Mononuclear cell (primary cell): Measurements from ENCODE around the gene GLIS1. TPM values are rescaled to one million over a fixed set of nuclear protein-coding genes. Genes with fewer than 3 reads are reported as not detected.

Source experiments
- H3K27me3 ChIP-seq: 2 replicates; pipeline ENCODE4 v1.6.0; 2011; ENCODE audit warnings: low read length, control low read depth; ENCODE audit not compliant: insufficient read depth
- H3K4me1 ChIP-seq: 2 replicates; pipeline ENCODE4 v1.5.1; 2011; ENCODE audit warnings: mild to moderate bottlenecking, low read length, control low read depth; ENCODE audit not compliant: insufficient read depth
- H3K4me3 ChIP-seq: 2 replicates; pipeline ENCODE4 v1.5.1; 2011; ENCODE audit warnings: mild to moderate bottlenecking, low read length, moderate library complexity
- H3K9me3 ChIP-seq: 2 replicates; pipeline ENCODE4 v1.5.1; 2011; ENCODE audit warnings: low read depth, mild to moderate bottlenecking, control low read depth, low read length
- total RNA-seq: library from RNA; depleted of rRNA; stranded (reverse); fragments of >200 nt; gene quantifications from one replicate; pipeline ENCODE4 v1.2.3, GENCODE V29; 2012

The GLIS1 gene
- total RNA-seq, 1 donor = not detected

DNA sequence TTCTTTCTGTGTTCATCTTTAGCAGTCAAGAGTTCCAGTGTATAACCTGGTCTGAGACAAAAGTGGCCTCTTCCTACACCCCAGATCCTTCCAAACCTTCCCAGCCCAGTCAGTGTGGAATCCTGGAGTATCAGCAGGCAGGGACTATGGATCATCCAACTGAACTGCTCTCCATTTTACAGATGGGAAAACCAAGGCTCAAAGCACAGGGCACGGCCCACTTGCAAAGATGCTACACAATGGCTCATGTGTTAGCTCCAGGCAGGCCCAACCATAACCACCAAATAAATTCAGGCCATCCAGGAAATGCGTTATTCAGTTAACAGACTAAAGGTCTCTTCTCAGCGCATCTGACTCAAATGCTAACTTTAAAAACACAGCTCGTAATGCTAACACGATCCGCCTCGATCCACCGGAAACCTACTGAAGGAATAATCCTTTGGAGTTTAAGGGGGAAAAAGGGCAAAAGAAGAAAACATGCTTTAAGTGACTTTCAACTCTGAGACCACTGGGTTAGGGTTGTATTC is 7.1 kb downstream of the GLIS1 start:
- H3K4me3 ChIP-seq = no peak overlapping the region
- no peaks in the 10 kb centered on the region for H3K4me1 ChIP-seq
- peaks cover 17% of the 10 kb centered on the region for H3K27me3 ChIP-seq
- no peaks in the 10 kb centered on the region for H3K9me3 ChIP-seq

DNA sequence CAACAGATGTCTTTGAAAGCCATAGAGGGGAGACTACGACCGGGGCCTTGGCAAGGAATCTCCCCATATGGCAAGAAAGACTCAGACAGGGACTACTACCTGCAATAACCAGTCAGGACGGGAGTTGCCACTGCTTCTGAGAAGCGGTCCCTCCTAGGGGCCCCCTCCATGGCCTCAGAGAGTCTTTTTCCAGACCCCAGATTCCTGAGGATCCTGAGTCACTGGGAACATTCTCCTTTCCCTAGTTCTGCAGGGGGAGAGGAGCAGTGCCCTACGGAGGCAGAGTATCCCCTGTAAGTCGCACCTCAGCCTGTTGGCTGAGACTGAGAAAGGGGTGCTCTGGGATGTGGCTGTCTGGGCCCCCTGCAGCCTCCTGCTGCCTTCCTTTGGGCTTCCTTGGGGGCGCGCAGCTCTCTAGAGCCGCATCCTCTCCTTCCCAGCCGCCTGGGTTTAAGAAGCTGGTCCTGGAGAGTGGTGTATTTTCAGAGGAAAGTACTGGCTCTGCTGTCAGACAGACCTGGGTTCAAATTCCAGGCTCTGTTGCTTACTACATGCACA is 7.8 kb downstream of the GLIS1 start:
- Histone ChIP-seq H3K4me1 (no peaks in the 10 kb centered on the region), H3K27me3 (peaks cover 9% of the 10 kb centered on the region), H3K9me3 (no peaks in the 10 kb centered on the region), H3K4me3 (no peak overlapping the region)

DNA sequence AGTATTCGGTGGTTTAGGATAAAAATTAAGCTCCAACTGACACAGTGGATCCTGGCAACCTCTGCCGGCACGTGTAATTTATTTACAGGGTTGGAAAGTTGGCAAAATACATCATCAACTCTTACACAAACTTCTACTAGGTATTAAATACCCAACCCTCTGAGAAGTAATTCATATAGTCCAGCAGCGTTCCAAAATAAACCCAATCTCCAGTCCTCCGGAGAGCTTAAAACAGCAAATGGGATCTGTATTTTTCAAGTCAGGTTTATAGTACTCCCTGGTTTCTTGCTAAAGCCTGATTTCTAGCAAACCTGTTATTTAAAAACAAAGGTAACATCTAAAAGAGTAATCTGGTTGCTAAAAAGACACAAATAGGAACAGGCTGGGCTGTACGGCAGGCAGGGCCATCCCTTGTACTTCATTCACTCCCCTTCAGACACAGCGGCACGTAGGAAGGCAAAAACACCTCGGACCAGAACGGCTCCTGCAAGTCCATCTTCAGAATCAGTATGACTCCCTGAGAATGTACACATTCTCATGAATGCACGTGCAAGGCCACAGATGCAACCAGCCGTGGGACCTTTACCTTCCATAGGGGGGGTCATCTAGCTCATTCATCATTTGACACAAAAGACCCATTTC is 8.6 kb downstream of the GLIS1 start:
- Histone ChIP-seq H3K27me3 (peaks cover 2% of the 10 kb centered on the region), H3K4me3 (no peak overlapping the region), H3K9me3 (no peaks in the 10 kb centered on the region), H3K4me1 (no peaks in the 10 kb centered on the region)

DNA sequence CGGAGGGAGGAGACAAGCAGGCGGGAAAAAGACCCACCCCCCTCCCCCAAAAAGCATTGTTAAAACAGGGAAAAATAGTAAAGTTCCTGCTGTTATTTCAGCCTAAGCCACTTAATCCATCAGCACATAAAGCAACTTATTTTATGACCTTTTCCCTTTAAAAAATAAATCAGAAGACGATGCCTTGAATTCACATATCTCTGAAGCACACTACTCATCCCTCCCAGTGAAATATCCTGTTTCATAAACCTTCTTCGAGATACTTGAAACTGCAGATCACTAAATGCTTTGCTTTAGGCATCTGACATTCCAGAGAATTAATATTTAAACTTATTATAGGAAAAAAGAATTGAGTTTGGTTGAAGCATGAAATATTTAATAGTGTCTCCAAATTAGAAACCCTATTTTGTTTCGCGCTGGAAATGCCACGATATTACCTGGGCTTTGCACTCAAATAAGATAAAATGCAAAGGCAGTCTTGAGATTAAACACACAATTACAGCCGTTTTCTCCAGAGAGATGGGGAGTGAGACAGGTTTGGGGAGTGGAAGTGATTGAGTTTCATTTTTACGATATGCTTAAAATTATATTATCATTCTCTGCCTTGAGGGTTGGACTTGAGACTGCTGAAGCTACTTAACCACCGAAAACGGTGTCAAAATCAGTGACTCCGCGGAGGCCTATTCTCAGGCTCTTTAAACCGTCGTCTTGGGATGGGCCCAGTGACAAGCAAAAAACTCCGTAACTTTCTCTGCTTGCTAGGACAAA is 9.3 kb downstream of the GLIS1 start:
- Histone ChIP-seq H3K4me3 (no peak overlapping the region), H3K9me3 (no peaks in the 10 kb centered on the region)

DNA sequence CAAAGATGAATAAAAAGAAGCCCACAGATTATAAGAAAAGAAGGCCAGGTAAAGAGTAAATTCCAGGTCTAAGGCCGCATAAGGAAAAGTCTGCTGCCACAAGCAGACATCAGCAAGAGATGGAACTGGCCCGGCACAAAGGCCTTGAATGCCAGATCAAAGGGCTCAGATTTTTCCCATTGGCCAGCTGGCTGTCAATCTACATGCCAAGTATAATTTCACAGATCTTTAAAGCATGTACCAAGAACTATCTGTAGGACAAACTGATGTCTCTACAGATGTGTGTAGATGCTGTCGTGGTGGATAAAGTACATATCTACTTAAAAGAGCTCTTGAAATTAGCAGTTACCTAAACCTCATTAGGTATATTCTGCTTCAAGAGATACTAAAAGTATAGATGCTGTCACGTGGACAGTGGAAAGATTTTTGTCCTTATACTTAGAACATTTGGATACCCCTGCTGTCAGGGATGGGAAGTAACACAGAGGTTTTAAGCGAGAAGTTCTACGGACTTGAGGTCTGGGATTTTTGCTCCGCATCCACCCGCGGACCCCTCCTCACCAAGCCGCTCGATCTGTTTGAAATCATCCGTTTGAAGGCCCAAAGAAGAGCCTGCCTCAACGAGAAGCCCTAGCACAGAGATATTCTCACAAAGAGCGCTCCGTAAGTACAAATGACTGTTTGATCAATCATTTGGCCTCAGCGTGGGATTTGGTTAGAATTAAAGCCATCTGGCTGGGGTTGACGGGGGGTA is 10.1 kb downstream of the GLIS1 start:
- Histone ChIP-seq H3K4me1 (no peaks in the 10 kb centered on the region), H3K27me3 (no peaks in the 10 kb centered on the region), H3K4me3 (no peak overlapping the region), H3K9me3 (no peaks in the 10 kb centered on the region)

More for the DNA sequence above, 9.3 kb downstream of the GLIS1 start:
- no peaks in the 10 kb centered on the region for H3K27me3 ChIP-seq
- H3K4me1 ChIP-seq = no peaks in the 10 kb centered on the region

DNA sequence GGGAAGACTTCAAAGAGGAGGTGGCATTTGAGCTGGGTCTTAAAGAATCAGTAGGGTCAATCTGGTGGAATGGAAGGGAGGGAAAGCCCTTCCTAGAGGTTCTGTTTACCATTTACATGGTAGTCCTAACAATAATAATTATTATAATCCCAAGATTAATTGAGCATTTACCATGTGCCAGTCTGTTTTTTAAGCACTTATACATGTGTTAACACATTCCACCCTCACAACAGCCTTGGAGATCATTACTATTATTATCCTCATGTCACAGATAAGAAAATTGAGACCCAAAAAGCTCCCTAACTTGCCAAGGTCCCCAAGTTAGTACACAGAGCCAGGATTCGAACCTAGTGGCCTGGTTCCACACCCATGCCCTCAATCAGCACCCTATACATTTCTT is 10.8 kb downstream of the GLIS1 start:
- Histone ChIP-seq H3K27me3 (no peaks in the 10 kb centered on the region), H3K4me3 (no peak overlapping the region), H3K9me3 (no peaks in the 10 kb centered on the region), H3K4me1 (no peaks in the 10 kb centered on the region)

DNA sequence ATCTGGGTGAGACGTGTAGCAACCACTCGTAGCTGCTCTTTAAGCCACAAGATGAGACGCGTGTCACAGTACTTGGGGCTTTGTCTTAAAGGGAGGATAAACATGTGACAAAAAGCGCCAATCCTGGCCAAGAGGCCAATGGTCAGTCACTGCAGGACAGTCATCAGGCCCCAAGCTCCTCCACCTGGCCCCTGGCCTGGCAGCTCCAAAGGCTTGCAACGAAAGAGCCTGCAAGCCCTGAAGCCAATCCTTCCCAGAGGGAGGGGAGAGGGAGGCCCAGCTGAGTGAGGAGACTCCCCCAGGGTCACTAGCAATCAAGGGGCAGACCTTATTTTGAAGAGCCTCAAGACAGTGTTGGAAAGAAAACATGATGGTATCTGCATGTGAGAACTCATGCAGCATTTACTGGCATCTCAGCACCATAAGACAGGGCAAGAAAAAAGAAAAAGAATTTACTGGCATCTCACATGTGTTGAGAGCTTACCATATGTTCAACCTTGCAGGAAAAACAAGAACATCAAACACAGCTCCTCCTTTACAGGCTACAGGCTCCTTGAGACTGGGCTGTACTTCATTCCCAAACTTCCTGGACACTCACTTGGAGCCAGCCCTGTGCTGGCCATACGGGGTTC is 11.4 kb downstream of the GLIS1 start:
- Histone ChIP-seq H3K9me3 (no peaks in the 10 kb centered on the region), H3K4me3 (no peak overlapping the region), H3K4me1 (no peaks in the 10 kb centered on the region), H3K27me3 (no peaks in the 10 kb centered on the region)

DNA sequence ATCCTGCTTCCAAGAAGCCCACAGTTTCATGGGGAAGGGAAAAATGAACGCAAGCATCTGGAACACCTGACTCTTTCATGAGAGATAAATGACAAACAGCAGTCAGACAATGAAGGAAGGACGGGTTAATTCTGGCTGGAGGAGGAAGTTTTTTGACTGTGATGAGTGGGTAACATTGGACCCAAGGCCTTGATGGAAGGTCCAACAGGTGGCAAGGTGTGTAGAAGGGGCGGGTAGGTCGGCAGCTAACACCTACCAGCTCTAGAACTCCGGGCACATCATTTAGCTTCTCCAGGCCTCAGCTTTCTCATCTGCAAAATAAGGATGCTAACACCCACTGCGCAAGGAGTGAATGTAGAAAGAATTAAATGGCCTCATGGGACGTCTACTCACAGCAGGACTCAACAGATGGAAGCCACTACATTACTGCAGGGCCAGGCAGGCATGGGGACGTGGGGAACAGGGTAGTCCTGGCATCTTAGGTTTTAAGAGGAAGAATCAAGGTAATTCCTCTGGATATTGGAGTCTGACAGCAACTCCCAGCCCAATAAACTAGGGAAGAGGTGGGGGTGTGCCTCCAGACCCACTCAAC is 12.9 kb downstream of the GLIS1 start:
- Histone ChIP-seq H3K4me3 (no peak overlapping the region), H3K27me3 (no peaks in the 10 kb centered on the region), H3K4me1 (no peaks in the 10 kb centered on the region), H3K9me3 (no peaks in the 10 kb centered on the region)

DNA sequence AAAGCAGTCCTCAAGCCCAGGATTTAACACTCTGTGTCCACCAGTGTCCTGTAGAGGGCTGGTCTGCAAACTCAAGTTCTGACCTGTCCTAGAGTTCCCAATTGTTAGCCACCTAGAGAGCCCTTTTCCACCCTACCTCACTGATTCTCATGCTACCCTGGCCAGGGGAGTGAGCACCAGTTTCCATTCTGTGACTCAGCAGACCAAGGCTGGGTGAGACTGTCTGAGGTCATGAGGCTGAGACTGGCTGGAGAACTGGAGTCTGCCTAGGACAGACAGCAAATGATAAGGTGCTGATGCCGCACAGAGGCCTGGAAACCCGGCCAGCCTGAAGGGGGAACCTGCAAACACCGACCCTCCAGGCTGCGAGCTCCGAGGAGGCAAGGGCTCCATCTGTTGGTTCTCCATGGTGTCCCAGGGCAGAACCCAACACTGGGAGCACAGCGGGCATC is 13.7 kb downstream of the GLIS1 start:
- no peaks in the 10 kb centered on the region for H3K9me3 ChIP-seq
- no peaks in the 10 kb centered on the region for H3K27me3 ChIP-seq
- no peak overlapping the region for H3K4me3 ChIP-seq
- H3K4me1 ChIP-seq = no peaks in the 10 kb centered on the region

DNA sequence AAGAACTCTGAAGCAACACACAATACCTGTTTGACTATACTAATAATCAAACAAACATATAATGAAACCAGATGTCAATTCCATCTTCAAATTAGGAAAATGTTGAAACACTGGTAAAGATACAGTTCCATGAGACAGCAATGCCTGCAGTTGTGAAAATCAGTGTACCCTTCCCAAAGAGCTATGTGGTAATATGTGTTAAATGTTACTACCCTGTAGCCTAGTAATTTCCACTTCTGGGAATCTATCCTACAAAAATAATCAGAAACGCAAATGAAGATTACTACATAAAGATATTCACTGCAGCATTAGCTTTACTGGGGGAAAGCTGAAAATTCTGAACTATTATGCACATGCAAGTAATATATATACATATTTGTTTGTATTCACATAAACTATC is 16.9 kb downstream of the GLIS1 start:
- H3K4me3 ChIP-seq = no peak overlapping the region
- no peaks in the 10 kb centered on the region for H3K9me3 ChIP-seq
- H3K4me1 ChIP-seq = no peaks in the 10 kb centered on the region
- H3K27me3 ChIP-seq = no peaks in the 10 kb centered on the region

DNA sequence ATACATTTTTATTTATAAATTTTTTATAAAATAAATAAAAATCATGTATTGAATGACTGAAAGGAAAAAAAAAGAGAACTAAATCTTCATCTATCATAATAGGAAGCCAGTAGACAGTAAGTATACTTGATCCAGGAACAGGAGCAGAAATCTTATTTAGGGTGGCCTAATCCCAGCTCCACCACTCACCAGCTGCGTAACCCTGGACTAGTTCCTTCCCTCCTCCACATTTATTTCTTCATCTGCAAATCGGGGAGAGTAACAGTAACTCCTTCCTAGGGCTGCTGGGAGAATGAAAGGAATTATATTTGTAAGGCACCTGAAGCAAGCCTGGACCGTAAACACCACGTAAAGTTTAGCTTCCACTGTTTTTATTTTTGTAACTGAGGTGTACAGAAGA is 17.9 kb downstream of the GLIS1 start:
- H3K27me3 ChIP-seq = no peaks in the 10 kb centered on the region
- no peaks in the 10 kb centered on the region for H3K9me3 ChIP-seq
- H3K4me1 ChIP-seq = no peaks in the 10 kb centered on the region
- no peak overlapping the region for H3K4me3 ChIP-seq

DNA sequence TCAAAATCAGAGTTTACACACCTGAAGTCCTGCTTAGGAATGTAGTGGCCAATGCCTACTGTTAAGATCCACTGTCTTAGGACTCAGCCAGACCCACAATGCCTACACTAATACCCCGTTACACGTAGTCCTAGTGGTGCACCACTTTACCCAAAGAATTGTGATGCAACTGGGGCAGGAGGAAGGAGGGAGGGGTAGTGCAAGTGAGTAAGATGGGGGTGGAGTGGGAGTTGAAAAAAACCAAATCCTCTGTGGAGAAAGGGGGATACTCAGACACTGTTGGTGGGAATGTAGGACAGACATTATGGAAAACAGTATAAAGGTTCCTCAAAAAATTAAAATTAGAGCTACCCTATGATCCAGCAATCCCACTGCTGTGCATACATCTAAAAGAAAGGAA is 19.5 kb downstream of the GLIS1 start:
- Histone ChIP-seq H3K27me3 (no peaks in the 10 kb centered on the region), H3K4me3 (no peak overlapping the region), H3K9me3 (no peaks in the 10 kb centered on the region), H3K4me1 (no peaks in the 10 kb centered on the region)

DNA sequence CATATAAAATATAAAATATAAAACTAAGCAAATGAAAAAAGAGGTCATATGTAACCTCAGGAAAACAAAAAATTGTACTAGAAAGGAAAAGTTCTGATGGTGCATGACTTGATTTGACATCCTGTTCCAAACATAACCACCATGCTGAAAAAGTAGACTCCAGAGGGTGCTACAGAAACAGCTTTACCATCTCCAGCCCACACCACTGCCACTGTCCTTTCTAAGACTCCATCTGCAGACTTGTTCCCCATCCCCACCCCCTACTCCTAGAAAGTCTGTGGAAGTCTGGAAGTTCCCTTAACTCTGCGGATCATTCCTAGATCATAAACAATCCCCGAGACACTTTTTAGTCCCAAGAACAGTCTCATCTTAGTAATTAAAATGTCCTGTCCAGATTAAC is 20.5 kb downstream of the GLIS1 start:
- Histone ChIP-seq H3K27me3 (no peaks in the 10 kb centered on the region), H3K9me3 (no peaks in the 10 kb centered on the region), H3K4me1 (no peaks in the 10 kb centered on the region), H3K4me3 (no peak overlapping the region)

DNA sequence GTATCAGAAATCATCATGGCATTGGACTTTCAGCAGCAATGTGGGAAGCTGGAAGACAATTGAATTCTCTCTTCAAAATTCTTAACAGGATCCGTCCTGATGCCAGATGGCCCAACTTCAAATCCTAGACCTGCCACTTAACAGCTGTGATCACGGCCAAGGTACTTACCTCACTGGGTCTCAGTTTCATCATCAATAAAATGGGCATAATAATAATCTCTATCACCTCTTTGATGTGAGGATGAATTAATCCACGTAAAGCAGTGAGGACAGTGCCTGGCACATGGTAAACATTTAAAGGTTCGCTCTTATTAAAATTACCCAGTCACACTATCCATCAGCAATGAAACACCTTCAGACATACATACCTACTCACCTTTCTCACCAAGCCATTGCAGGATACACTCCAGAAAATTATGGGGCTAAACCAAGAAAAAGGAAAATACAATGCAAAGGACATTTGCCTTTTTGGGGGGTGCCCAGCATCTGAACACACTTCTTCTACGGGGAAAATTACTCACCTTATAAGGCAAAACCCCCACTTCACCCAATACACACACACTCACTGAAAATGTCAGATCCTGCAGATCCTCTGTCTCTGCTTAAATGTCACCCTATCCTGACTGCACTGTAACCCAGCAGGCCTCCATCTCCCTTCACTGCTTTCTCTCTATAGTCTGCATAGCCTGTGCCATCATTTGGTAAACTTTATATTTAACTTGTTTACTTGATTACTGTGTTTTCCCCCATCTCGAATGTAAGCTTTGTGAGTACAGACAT is 21.7 kb downstream of the GLIS1 start:
- no peaks in the 10 kb centered on the region for H3K9me3 ChIP-seq
- no peaks in the 10 kb centered on the region for H3K27me3 ChIP-seq
- H3K4me1 ChIP-seq = no peaks in the 10 kb centered on the region
- H3K4me3 ChIP-seq = no peak overlapping the region
